ENCODE measurements around the gene MNAT1.

GRCh38 chr14:60817113-60817512 is 82.6 kb downstream of the MNAT1 start:
- TF ChIP-seq TAF1 (IDR thresholded peaks at IDR 0.05; ENCODE audit: low read depth, low read length) (no peak), POLR2AphosphoS5 (IDR thresholded peaks at IDR 0.05; ENCODE audit: low read depth, low read length) (no peak), PAX5 (IDR thresholded peaks at IDR 0.05; ENCODE audit: insufficient read depth, low read length, severe bottlenecking) (no peak), POU2F2 (IDR thresholded peaks at IDR 0.05; ENCODE audit: low read depth, low read length) (no peak), POLR2A (IDR thresholded peaks at IDR 0.05; ENCODE audit: low read depth, low read length) (no peak)

Data from GM12891 (cell line).